RWPE2 (cell line): ENCODE data around the gene ARRDC4.

Experiments used
- ATAC-seq: fragments of 200-7000 bp; cut with Tn5 transposase; 3 replicates; pipeline ENCODE4 v1.9.1; 2021; ENCODE audit warnings: low read depth
- DNase-seq: peaks from one replicate; pipeline ENCODE4 v3.0.0-alpha.2; 2020; ENCODE audit warnings: low spot score
- H3K27ac ChIP-seq: fragments of 450-650 bp; 2 replicates; pipeline ENCODE4 v1.5.1; 2017; ENCODE audit warnings: mild to moderate bottlenecking; ENCODE audit not compliant: poor library complexity, severe bottlenecking
- H3K27me3 ChIP-seq: fragments of 250-450 bp; sonication (Bioruptor Pico); 2 replicates; pipeline ENCODE4 v1.5.1; 2021; ENCODE audit warnings: mild to moderate bottlenecking, moderate library complexity; ENCODE audit not compliant: insufficient read depth, poor library complexity, severe bottlenecking
- H3K36me3 ChIP-seq: fragments of 250-450 bp; sonication (Bioruptor Pico); 2 replicates; pipeline ENCODE4 v1.5.1; 2020; ENCODE audit warnings: low read depth, mild to moderate bottlenecking, moderate library complexity
- H3K4me1 ChIP-seq: fragments of 250-450 bp; sonication (Bioruptor Pico); 2 replicates; pipeline ENCODE4 v1.5.1; 2021; ENCODE audit warnings: mild to moderate bottlenecking, moderate library complexity; ENCODE audit not compliant: insufficient read depth, poor library complexity, severe bottlenecking
- H3K4me3 ChIP-seq: fragments of 250-450 bp; sonication (Bioruptor Pico); 2 replicates; pipeline ENCODE4 v1.5.1; 2021; ENCODE audit warnings: mild to moderate bottlenecking, moderate library complexity; ENCODE audit not compliant: severe bottlenecking
- H3K9me3 ChIP-seq: fragments of 250-450 bp; sonication (Bioruptor Pico); 2 replicates; pipeline ENCODE4 v1.5.1; 2021; ENCODE audit warnings: mild to moderate bottlenecking, moderate library complexity; ENCODE audit not compliant: severe bottlenecking
- TF ChIP-seq, protein P1 (sequence below): fragments of 450-650 bp; IDR thresholded peaks from one replicate; pipeline ENCODE4 v1.5.1; 2017; ENCODE audit warnings: mild to moderate bottlenecking, moderate library complexity; ENCODE audit not compliant: poor library complexity, severe bottlenecking

The ARRDC4 gene

DNA sequence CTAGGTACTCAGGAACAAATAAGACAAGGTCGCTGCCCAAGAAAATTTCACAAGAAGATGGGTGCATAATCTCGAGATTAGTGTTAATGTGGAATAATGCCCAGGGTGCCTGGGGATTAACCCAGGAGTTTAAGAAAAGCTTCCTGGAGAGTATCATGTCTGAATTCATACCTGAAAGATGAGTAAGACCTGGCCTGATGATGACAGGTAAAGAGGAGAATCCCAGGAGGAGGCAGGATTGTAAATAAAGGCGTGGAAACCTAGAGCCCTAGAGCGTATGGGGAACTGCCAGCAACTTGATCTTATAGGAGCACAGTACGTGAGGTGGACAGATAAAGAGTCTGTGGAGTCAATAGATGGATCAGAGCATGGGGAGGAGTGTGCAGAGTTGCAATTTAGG lies 43.0 kb downstream of the ARRDC4 start:
- ATAC-seq: peak; percentile 96
- no peaks in the 10 kb centered on the region for H3K9me3 ChIP-seq

DNA sequence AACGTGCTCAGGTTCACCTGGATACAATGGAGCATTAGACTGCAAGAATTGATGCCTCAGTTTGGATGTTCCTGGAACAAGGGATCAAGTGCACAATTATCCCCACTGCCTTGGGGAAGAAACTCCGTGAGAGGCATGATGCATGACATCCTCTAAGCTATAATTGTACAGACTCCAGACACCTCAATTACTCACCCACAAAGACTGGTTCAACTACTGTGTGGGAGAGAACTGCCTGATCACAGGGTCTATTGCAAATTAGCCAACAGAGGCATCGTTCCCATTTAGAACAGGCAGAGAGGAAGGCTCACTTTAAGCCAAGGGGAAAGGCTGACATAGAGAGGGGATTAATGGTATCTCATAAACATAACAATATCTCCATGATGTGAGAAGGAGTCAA lies 43.5 kb downstream of the ARRDC4 start:
- H3K4me1 ChIP-seq: peaks cover 22% of the 10 kb centered on the region
- H3K27ac ChIP-seq: peak overlapping the region; percentile 84
- no peaks in the 10 kb centered on the region for H3K9me3 ChIP-seq
- ATAC-seq (peak; percentile 44), DNase-seq (no peak)
- no peaks in the 10 kb centered on the region for H3K36me3 ChIP-seq
- no peak overlapping the region for H3K4me3 ChIP-seq
- no peaks in the 10 kb centered on the region for H3K27me3 ChIP-seq
- TF ChIP-seq, protein P1, sequence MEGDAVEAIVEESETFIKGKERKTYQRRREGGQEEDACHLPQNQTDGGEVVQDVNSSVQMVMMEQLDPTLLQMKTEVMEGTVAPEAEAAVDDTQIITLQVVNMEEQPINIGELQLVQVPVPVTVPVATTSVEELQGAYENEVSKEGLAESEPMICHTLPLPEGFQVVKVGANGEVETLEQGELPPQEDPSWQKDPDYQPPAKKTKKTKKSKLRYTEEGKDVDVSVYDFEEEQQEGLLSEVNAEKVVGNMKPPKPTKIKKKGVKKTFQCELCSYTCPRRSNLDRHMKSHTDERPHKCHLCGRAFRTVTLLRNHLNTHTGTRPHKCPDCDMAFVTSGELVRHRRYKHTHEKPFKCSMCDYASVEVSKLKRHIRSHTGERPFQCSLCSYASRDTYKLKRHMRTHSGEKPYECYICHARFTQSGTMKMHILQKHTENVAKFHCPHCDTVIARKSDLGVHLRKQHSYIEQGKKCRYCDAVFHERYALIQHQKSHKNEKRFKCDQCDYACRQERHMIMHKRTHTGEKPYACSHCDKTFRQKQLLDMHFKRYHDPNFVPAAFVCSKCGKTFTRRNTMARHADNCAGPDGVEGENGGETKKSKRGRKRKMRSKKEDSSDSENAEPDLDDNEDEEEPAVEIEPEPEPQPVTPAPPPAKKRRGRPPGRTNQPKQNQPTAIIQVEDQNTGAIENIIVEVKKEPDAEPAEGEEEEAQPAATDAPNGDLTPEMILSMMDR: no peak

More for the DNA sequence above, 43.0 kb downstream of the ARRDC4 start:
- Histone ChIP-seq H3K4me1 (peaks cover 22% of the 10 kb centered on the region), H3K36me3 (no peaks in the 10 kb centered on the region), H3K4me3 (no peak overlapping the region), H3K27ac (peak overlapping the region; percentile 84), H3K27me3 (no peaks in the 10 kb centered on the region)
- TF ChIP-seq, protein P1: no peak
- DNase-seq: no peak

DNA sequence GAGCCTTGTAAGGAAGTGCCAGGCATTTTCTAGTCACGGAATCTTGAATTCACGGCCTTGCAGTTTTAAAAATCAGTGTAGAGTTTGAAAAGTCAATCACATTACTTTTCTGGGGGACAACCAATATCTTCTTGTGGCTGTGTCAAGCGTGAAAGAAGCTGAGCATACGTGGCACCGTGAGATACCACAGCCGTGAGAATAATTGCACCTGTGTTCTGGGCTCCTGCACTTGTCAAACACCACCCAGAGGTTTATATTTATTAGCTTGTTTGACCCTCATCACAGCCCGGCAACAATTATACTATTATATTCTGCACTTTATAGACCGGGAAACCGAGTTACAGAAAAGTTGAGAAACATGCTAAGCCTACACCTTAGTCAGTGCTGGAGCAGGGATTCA lies 45.2 kb downstream of the ARRDC4 start:
- no peaks in the 10 kb centered on the region for H3K36me3 ChIP-seq
- ATAC-seq: no peak
- H3K27ac ChIP-seq: no peak overlapping the region

DNA sequence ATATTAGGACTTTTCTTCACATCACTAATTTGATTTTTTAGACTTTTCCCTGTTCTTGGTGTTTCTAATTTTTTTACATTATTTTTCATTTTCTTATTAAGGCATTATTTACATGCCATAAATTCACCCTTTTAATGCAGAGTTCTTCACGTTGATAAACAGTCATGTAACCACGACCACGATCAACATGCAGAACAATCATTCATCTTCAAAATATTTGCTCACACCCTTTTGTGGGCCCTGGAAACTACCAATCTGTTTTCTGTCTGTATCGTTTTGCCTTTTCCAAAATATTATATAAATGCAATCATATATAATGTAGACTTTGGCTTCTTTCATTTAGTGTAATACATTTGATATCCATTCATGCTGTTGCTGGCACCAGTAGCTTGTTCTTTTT lies 48.7 kb downstream of the ARRDC4 start:
- H3K4me1 ChIP-seq: peaks cover 11% of the 10 kb centered on the region
- peak; percentile 36; the same call in 1 of the 3 replicates for ATAC-seq
- TF ChIP-seq, protein P1: no peak

More for the DNA sequence above, 45.2 kb downstream of the ARRDC4 start:
- Histone ChIP-seq H3K4me1 (peaks cover 26% of the 10 kb centered on the region), H3K27me3 (no peaks in the 10 kb centered on the region), H3K4me3 (no peak overlapping the region), H3K9me3 (no peaks in the 10 kb centered on the region)
- no peak for DNase-seq
- TF ChIP-seq, protein P1: no peak

DNA sequence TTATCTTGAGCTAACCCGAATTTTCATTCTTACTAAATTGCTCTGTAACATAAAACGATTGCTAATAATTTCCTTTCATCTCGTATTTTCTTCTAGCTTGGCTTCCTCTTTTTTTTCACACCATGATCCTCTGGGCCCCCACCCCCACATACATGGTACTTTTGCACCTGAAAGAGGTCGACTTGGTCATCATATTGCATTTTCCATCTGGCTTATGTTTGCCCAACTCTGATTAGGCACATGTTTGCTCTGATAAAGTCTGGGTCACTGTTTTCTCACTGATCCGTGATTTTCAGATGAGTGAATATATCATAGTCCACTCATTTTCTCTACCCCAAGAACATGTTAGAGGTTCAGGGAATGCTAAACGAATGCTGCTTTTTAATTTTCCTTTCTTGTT lies 49.5 kb downstream of the ARRDC4 start:
- TF ChIP-seq, protein P1: no peak
- H3K27me3 ChIP-seq: no peaks in the 10 kb centered on the region
- no peak for ATAC-seq
- peaks cover 9% of the 10 kb centered on the region for H3K4me1 ChIP-seq
- H3K4me3 ChIP-seq: no peak overlapping the region
- no peaks in the 10 kb centered on the region for H3K36me3 ChIP-seq
- DNase-seq: no peak
- H3K9me3 ChIP-seq: no peaks in the 10 kb centered on the region
- no peak overlapping the region for H3K27ac ChIP-seq

More for the DNA sequence above, 48.7 kb downstream of the ARRDC4 start:
- no peak for DNase-seq
- Histone ChIP-seq H3K4me3 (no peak overlapping the region), H3K27me3 (no peaks in the 10 kb centered on the region), H3K27ac (no peak overlapping the region), H3K36me3 (no peaks in the 10 kb centered on the region), H3K9me3 (no peaks in the 10 kb centered on the region)
